GM10248 (cell line): ENCODE measurements around the gene ZNF414.

Experiments
- CTCF ChIA-PET: fragments of 300-600 bp; sonication (Branson Sonifier 250); formaldehyde crosslinking; extraction: SDS; loops from one replicate; lab custom pipeline; 2021; ENCODE audit warnings: antibody characterized with exemption; lab: Yijun Ruan, JAX
- POLR2A ChIA-PET: fragments of 350-650 bp; sonication (Branson Sonifier 250); formaldehyde crosslinking; extraction: SDS; loops from one replicate; lab custom pipeline; 2020; ENCODE audit warnings: antibody characterized with exemption; lab: Yijun Ruan, JAX
- DNase-seq: peaks from one replicate; pipeline ENCODE4 v3.0.0; 2012; ENCODE audit errors: extremely low spot score
- CTCF ChIP-seq: IDR thresholded peaks from 2 replicates; pipeline ENCODE4 v1.5.1; 2012; ENCODE audit warnings: mild to moderate bottlenecking, low read depth; ENCODE audit errors: extremely low read depth, missing control alignments, control extremely low read depth

The ZNF414 gene

DNA sequence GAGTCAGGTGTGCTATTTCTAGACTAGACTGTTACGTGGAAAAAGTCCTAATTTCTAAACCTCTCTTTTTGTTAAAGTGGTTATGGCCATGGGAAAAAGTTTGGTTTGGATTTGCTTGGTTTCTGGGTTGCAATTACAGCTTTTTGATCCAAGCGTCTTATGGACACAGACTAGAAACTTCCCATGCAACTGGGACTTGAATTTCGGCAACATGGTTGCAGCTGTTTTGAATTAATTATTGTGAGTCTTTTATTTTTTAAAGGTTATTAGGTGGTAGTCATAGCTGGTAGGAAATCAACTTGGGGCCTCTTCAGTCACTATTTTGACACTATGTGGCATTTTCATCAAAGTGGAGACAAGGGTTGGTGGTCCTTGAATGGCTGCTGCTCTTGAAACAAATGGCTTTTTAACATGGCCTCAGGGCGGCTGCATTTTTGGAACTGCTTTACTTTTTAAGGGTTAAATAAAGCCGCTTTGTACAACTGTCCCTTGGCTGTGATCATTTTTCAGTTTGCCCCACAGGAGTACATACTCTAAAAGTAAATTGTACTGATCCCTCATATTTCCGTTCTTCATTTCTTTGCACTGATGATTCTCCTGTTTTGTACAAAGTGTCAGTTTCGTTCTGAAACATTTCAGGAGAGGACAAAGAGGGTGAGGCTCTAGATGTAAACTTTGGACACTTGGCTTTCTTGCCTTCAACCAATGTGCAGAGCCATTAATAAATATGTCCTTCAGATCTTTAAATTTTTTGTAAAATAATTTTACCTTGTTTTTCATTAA is 53.3 kb downstream of the ZNF414 start:
- CTCF ChIA-PET, result no interaction called here

More for the DNA sequence above, 53.3 kb downstream of the ZNF414 start:
- DNase-seq, result no peak
- POLR2A ChIA-PET, result interaction anchor here (0.5 kb wide), 1 partner anchor 14 kb away, joined by 3 read pairs; no protein-coding TSS in a partner anchor
- no peak for TF ChIP-seq CTCF
